T1000 (cell line): ENCODE measurements around the gene HEATR5A.
"Not testable (repeated sequence)": the region's sequence is repeated elsewhere in the genome, so short reads cannot be mapped to it uniquely, and the experiment has no call there.

ENCODE experiments used
- DNase-seq: peaks from one replicate; lab custom pipeline; 2025; ENCODE audit warnings: mixed read lengths; lab: John Stamatoyannopoulos, UW

Gene HEATR5A

DNA sequence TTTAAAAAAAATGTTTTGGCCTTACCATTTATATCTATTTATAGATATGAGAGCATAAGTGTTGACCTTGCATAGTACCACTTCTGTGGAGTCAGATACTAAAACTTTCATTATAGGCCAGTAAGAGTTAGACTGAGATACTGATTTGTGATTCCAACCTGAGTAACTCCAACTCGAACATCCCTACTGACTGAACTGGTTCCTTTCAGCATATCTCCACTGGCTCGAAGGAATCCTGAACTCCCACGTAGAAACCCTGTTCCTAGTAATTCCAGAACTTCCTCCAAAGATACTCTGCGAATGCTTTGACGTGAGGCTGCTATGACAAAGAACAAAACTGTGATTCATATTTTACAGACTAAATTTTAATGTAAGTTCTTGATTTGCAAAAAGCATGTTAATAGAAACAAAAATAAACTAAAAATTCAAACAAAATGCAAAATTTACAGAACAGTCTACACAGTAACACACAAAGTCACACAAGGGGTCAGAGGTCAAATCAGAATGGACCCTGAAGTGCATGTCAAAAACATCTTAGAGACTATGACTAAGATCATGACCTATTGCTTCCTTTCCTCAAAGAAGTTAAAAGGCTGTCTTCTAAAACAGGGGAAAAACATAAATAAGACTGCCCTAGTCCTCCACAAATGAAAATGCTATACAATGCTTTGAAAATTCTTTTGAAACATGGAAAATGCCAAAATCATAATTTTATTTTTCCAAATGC is 31.5 kb downstream of the HEATR5A start:
- DNase-seq = no peak

GRCh38 chr14:31387091-31387490 is 33.3 kb downstream of the HEATR5A start:
- DNase-seq = no peak

DNA sequence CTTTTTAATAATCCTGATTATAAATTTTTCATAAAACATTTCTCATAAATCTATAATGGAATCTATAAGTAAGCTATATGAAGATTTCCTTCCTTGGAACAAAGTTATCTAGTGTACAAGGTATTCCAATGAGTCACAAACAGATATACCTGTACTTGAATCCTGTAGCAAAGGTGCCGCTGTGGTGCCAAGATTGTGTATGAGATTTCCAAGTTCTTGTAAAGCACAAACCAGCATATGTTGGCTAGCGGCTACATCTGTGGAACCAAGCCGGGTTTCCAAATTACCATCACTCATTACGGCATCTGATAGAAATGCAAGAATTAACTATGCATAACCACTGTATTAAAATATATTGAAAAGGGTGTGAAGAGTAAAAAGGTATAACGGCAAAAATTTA is 34.1 kb downstream of the HEATR5A start:
- DNase-seq = no peak

GRCh38 chr14:31382221-31382620 is 38.1 kb downstream of the HEATR5A start:
- DNase-seq = no peak

GRCh38 chr14:31380106-31380505 is 40.2 kb downstream of the HEATR5A start:
- DNase-seq = no peak

DNA sequence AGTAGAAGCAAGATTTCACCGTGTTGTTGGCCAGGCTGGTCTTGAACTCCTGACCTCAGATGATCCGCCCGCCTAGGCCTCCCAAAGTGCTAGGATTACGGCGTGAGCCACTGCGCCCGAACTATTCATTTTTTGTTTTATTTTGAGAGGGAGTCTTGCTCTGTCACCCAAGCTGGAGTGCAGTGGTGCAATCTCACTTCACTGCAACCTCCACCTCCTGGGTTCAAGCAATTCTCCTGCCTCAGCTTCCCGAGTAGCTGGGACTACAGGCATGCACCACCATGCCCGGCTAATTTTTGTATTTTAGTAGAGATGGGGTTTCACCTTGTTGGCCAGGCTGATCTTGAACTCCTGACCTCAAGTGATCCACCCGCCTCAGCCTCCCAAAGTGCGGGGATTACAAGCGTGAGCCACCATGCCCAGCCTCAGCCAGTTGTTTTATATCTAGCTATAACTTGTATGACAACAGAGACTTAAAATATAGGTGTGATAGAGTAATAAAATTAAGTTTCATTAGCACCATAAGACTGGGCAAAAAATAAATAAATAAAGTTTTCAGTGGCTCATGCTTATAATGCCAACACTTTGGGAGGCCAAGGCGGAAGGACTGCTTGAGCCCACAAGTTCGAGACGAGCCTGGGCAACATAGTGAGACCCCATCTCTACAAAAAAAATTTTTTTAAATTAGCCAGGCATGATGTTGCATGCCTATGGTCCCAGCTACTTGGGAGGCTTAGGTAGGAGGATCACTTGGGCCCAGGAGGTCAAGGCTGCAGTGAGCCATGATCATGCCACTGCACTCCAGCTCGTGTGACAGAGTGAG is 41.0 kb downstream of the HEATR5A start:
- DNase-seq = not testable (repeated sequence)

GRCh38 chr14:31377433-31377832 is 42.9 kb downstream of the HEATR5A start:
- DNase-seq = no peak

GRCh38 chr14:31371646-31372045 is 48.7 kb downstream of the HEATR5A start:
- no peak for DNase-seq

GRCh38 chr14:31363331-31364073 is 56.8 kb downstream of the HEATR5A start:
- DNase-seq = no peak

DNA sequence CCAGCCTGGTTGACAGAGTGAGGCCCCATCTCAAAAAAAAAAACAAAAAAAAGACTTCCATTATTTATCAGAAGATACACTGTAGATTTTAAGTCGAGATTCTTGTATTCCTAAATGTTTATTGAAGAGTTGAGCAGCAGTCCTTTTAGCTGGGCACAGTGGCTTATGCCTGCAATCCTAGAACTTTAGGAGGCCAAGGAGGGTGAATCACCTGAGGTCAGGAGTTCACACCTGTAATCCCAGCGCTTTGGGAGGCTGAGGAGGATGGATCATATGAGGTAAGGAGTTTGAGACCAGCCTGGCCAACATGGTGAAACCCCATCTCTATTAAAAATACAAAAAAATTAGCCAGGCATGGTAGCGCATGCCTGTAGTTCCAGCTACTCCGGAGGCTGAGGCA is 57.6 kb downstream of the HEATR5A start:
- no peak for DNase-seq

DNA sequence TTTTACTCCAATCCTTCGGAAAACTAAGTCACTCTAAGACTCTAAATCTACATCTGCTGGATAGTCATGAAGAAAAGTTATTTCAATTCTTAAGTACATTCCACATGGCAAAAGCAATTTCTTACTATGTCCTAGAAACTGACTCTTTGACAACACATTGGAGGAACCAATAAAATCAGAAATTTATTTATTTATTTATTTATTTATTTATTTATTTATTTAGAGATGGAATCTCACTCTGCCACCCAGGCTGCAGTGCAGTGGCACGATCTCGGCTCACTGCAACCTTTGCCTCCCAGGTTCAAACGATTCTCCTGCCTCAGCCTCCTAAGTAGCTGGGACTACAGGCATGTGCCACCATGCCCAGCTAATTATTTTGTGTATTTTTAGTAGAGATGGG is 58.6 kb downstream of the HEATR5A start:
- not testable (repeated sequence) for DNase-seq

- no peak for DNase-seq
These were observed 59.3 kb downstream of the HEATR5A start for GRCh38 chr14:31360919-31361662.

- no peak for DNase-seq
These were observed 63.1 kb downstream of the HEATR5A start for GRCh38 chr14:31357279-31357678.

GRCh38 chr14:31346097-31346496 is 74.3 kb downstream of the HEATR5A start:
- DNase-seq = no peak

- DNase-seq = no peak
These were observed 79.1 kb downstream of the HEATR5A start for GRCh38 chr14:31341280-31341679.

GRCh38 chr14:31340297-31341063 is 79.9 kb downstream of the HEATR5A start:
- no peak for DNase-seq

DNA sequence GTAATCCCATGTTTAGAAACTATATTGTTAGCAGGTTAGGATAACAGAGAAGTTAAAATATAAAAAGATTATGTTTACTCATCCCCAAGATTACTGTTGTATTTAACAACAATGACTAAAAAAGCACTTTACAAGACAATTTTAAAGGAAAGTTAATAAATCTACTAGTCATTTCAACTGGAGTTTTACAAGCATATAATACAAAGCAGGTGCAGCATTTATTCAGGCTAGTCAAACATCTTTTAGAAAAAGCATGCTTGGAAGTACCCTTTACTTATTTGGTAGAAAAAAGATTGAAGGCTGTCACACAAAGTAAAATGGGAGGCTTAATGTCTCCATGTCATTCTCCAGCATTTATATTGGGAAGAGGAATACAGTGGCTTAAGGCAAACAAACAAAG is 80.6 kb downstream of the HEATR5A start:
- no peak for DNase-seq

- DNase-seq = no peak
These were observed 83.0 kb downstream of the HEATR5A start for GRCh38 chr14:31337331-31337730.

GRCh38 chr14:31336646-31337045 is 83.7 kb downstream of the HEATR5A start:
- no peak for DNase-seq

DNA sequence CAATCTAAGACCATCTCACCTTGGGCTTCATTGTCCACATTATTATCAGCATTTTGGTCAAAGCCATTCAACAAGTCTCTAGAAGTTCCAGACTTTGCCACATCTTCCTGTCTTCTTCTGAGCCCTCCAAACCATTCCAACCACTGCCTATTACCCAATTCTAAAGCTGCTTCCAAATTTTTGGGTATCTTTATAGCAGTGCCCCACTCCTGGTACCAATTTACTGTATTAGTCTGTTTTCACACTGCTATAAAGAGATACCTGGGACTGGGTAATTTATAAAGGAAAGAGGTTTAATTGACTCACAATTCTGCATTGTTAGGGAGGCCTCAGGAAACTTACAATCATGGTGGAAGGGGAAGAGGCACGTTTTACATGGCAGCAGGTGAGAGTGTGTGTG is 89.0 kb downstream of the HEATR5A start:
- not testable (repeated sequence) for DNase-seq

DNA sequence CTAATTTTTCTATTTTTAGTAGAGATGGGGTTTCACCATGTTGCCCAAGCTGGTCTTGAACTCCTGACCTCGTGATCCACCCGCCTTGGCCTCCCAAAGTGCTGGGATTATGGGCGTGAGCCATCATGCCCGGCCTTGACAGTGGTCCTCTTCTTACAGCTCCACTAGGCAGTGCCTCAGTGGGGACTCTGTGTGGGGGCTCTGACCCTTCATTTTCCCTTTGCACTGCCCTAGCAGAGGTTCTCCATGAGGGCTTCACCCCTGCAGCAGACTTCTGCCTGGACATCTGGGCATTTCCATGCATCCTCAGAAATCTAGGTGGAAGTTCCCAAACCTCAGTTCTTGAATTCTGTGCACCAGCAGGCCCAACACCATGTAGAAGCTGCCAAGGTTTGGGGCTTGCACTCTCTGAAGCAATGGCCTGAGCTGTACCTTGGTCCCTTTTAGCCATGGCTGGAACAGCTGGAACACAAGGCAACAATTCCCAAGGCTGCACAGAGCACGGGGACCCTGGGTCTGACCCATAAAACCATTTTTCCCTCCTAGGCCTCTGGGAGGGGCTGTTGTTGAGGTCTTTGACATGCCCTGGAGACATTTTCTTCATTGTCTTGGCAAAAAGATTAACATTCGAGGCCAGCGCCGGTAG is 90.4 kb downstream of the HEATR5A start:
- not testable (repeated sequence) for DNase-seq
